ENCODE measurements around the gene PNKD.

- TF ChIP-seq EP300 (IDR thresholded peaks at IDR 0.05): no peak
- no peak for TF ChIP-seq POLR2A (IDR thresholded peaks at IDR 0.05; ENCODE audit: low read depth)
- no peak for TF ChIP-seq POLR2AphosphoS5 (IDR thresholded peaks at IDR 0.05)
- TF ChIP-seq CTCF (IDR thresholded peaks at IDR 0.05): no peak
These were observed 87.2 kb downstream of the PNKD start for GRCh38 chr2:218357236-218358177.

Data from esophagus muscularis mucosa (tissue), 4 donors.